Smooth muscle cell (in vitro differentiated cells): ENCODE measurements around the gene COL23A1. TPM values are rescaled to one million over a fixed set of nuclear protein-coding genes. Genes with fewer than 3 reads are reported as not detected.

ENCODE experiments used
- DNase-seq: peaks from one replicate; lab custom pipeline; 2025; ENCODE audit not compliant: unreplicated experiment; lab: John Stamatoyannopoulos, UW
- H2AFZ ChIP-seq: fragments of 200-600 bp; sonication (generic); 2 replicates; pipeline ENCODE4 v1.6.0; 2016; ENCODE audit warnings: antibody characterized with exemption, low read depth, mild to moderate bottlenecking
- H3F3A ChIP-seq: fragments of 200-600 bp; sonication (generic); 2 replicates; pipeline ENCODE4 v1.6.0; 2017; ENCODE audit warnings: antibody characterized with exemption, low read depth
- H3K27ac ChIP-seq: fragments of 200-600 bp; sonication (generic); 2 replicates; pipeline ENCODE4 v1.5.1; 2016; ENCODE audit warnings: low read depth, mild to moderate bottlenecking
- H3K27me3 ChIP-seq: fragments of 200-600 bp; sonication (generic); 2 replicates; pipeline ENCODE4 v1.6.1; 2016; ENCODE audit warnings: low read depth, mild to moderate bottlenecking
- H3K36me3 ChIP-seq: fragments of 200-600 bp; sonication (generic); 2 replicates; pipeline ENCODE4 v1.5.1; 2016; ENCODE audit warnings: low read depth
- H3K4me1 ChIP-seq: fragments of 200-600 bp; sonication (generic); 2 replicates; pipeline ENCODE4 v1.5.1; 2016; ENCODE audit warnings: low read depth
- H3K4me2 ChIP-seq: fragments of 200-600 bp; sonication (generic); 2 replicates; pipeline ENCODE4 v1.6.0; 2016; ENCODE audit warnings: mild to moderate bottlenecking
- H3K4me3 ChIP-seq: fragments of 200-600 bp; sonication (generic); 2 replicates; pipeline ENCODE4 v1.5.1; 2016; ENCODE audit warnings: mild to moderate bottlenecking
- H3K79me2 ChIP-seq: fragments of 200-600 bp; sonication (generic); 2 replicates; pipeline ENCODE4 v1.6.0; 2016; ENCODE audit warnings: low read depth, mild to moderate bottlenecking
- H3K9ac ChIP-seq: fragments of 200-600 bp; sonication (generic); 2 replicates; pipeline ENCODE4 v1.6.0; 2016; ENCODE audit warnings: low read depth
- H3K9me3 ChIP-seq: fragments of 200-600 bp; sonication (generic); replicated peaks from 2 replicates; pipeline ENCODE4 v1.5.1; 2016; ENCODE audit warnings: low read depth
- H4K20me1 ChIP-seq: fragments of 200-600 bp; sonication (generic); 2 replicates; pipeline ENCODE4 v1.6.0; 2016; ENCODE audit warnings: low read depth
- CTCF ChIP-seq: fragments of 200-600 bp; sonication (generic); IDR thresholded peaks from 2 replicates; pipeline ENCODE4 v1.5.1; 2017; ENCODE audit warnings: borderline replicate concordance, mild to moderate bottlenecking, antibody characterized with exemption; ENCODE audit not compliant: insufficient read depth, poor library complexity, severe bottlenecking
- WGBS: methylation state at CpG from one replicate; pipeline ENCODE4 v1.1.7; 2016; ENCODE audit warnings: low lambda C conversion rate; 5-methylcytosine and 5-hydroxymethylcytosine counted together
- polyA plus RNA-seq: library from polyadenylated mRNA; unstranded; fragments of >200 nt; fragmentation: Nextera tagmentation; extraction: Ambion mirVana; gene quantifications from 2 replicates; pipeline ENCODE4 v1.2.1, GENCODE V29; 2016
- total RNA-seq: library from RNA; depleted of rRNA; stranded (reverse); fragments of >200 nt; gene quantifications from 2 replicates; pipeline ENCODE4 v1.2.3, GENCODE V29; 2014

COL23A1 gene
- total and polyA plus RNA-seq, 2 experiments from 2014 or later = 5.3 to 27.4 TPM

GRCh38 chr5:178274781-178275537 lies 315.2 kb downstream of the COL23A1 start:
- H3K79me2 ChIP-seq = no peaks in the 10 kb centered on the region
- no peak overlapping the region for H3K9ac ChIP-seq
- no peak for DNase-seq
- peaks cover 5% of the 10 kb centered on the region for H3K27me3 ChIP-seq
- no peak overlapping the region for H3K4me2 ChIP-seq
- TF ChIP-seq CTCF = no peak
- H3K36me3 ChIP-seq = no peaks in the 10 kb centered on the region
- no peaks in the 10 kb centered on the region for H3K9me3 ChIP-seq
- no peaks in the 10 kb centered on the region for H3K4me1 ChIP-seq
- no peaks in the 10 kb centered on the region for H3F3A ChIP-seq
- no peaks in the 10 kb centered on the region for H4K20me1 ChIP-seq
- no peak overlapping the region for H2AFZ ChIP-seq
- WGBS = 79% methylated on average over 20 of the region's 20 CpGs
- no peak overlapping the region for H3K27ac ChIP-seq
- H3K4me3 ChIP-seq = no peak overlapping the region

- no peak for DNase-seq
- no peak overlapping the region for H2AFZ ChIP-seq
These were observed 316.3 kb downstream of the COL23A1 start for GRCh38 chr5:178273665-178274541.

GRCh38 chr5:178273041-178273440 lies 317.2 kb downstream of the COL23A1 start:
- no peak overlapping the region for H3K4me2 ChIP-seq
- H3K27ac ChIP-seq = no peak overlapping the region
- H3K9me3 ChIP-seq = no peaks in the 10 kb centered on the region
- no peak overlapping the region for H3K4me3 ChIP-seq
- H3K79me2 ChIP-seq = no peaks in the 10 kb centered on the region
- H3K9ac ChIP-seq = no peak overlapping the region
- no peaks in the 10 kb centered on the region for H3F3A ChIP-seq
- 94% methylated on average over 15 of the region's 15 CpGs for WGBS
- no peak overlapping the region for H2AFZ ChIP-seq
- H3K4me1 ChIP-seq = no peaks in the 10 kb centered on the region
- peaks cover under 1% of the 10 kb centered on the region for H3K27me3 ChIP-seq
- DNase-seq = no peak
- no peaks in the 10 kb centered on the region for H4K20me1 ChIP-seq
- H3K36me3 ChIP-seq = no peaks in the 10 kb centered on the region
- no peak for TF ChIP-seq CTCF

More at GRCh38 chr5:178273665-178274541, 316.3 kb downstream of the COL23A1 start:
- no peak overlapping the region for H3K9ac ChIP-seq
- no peak for TF ChIP-seq CTCF
- 87% methylated on average over 13 of the region's 14 CpGs for WGBS
- H3F3A ChIP-seq = no peaks in the 10 kb centered on the region
- H3K79me2 ChIP-seq = no peaks in the 10 kb centered on the region
- no peak overlapping the region for H3K4me3 ChIP-seq
- H3K4me1 ChIP-seq = no peaks in the 10 kb centered on the region
- no peaks in the 10 kb centered on the region for H3K36me3 ChIP-seq
- H4K20me1 ChIP-seq = no peaks in the 10 kb centered on the region
- no peak overlapping the region for H3K4me2 ChIP-seq
- peaks cover 5% of the 10 kb centered on the region for H3K27me3 ChIP-seq
- H3K9me3 ChIP-seq = no peaks in the 10 kb centered on the region
- no peak overlapping the region for H3K27ac ChIP-seq
